HepG2 (cell line): Measurements from ENCODE around the gene TSPAN31. TPM values are rescaled to one million over a fixed set of nuclear protein-coding genes. Genes with fewer than 3 reads are reported as not detected.

Source experiments
- BORCS8-MEF2B ChIP-seq: sonication (generic); formaldehyde crosslinking; IDR thresholded peaks from 2 replicates; pipeline ENCODE4 v1.8.0; 2022; ENCODE audit warnings: mild to moderate bottlenecking, missing genetic modification reagents
- NFKB2 ChIP-seq: sonication (generic); formaldehyde crosslinking; IDR thresholded peaks from 2 replicates; pipeline ENCODE4 v1.4.0; 2020; ENCODE audit warnings: missing genetic modification reagents, borderline replicate concordance
- RORA ChIP-seq: sonication (generic); formaldehyde crosslinking; IDR thresholded peaks from 2 replicates; pipeline ENCODE4 v1.5.0; 2020; ENCODE audit warnings: mild to moderate bottlenecking, missing genetic modification reagents, moderate library complexity
- SOX6 ChIP-seq, 2 experiments: fragments of 450-650 bp in 1 of 2; sonication (generic) in 1 of 2; formaldehyde crosslinking in 1 of 2; IDR thresholded peaks; 2 replicates each; pipeline versions ENCODE4 v1.4.0 to v1.6.1; 2017 to 2020; ENCODE audit warnings: antibody characterized with exemption in 1 of 2, mild to moderate bottlenecking in 1 of 2, missing genetic modification reagents in 1 of 2
- ZBTB3 ChIP-seq: sonication (generic); formaldehyde crosslinking; IDR thresholded peaks from 2 replicates; pipeline ENCODE4 v1.4.0; 2020; ENCODE audit warnings: low read depth, mild to moderate bottlenecking, moderate library complexity, missing genetic modification reagents, borderline replicate concordance
- ZBTB42 ChIP-seq: sonication (generic); formaldehyde crosslinking; IDR thresholded peaks from 2 replicates; pipeline ENCODE4 v1.5.0; 2020; ENCODE audit warnings: mild to moderate bottlenecking, missing genetic modification reagents
- ZNF12 ChIP-seq: sonication (generic); formaldehyde crosslinking; IDR thresholded peaks from 2 replicates; pipeline ENCODE4 v1.5.0; 2020; ENCODE audit warnings: missing genetic modification reagents
- ZNF230 ChIP-seq: sonication (generic); formaldehyde crosslinking; IDR thresholded peaks from 2 replicates; pipeline ENCODE4 v1.4.0; 2020; ENCODE audit warnings: mild to moderate bottlenecking, missing genetic modification reagents
- ZNF251 ChIP-seq: sonication (generic); formaldehyde crosslinking; IDR thresholded peaks from 2 replicates; pipeline ENCODE4 v1.9.0; 2021; ENCODE audit warnings: mild to moderate bottlenecking, missing genetic modification reagents
- ZNF782 ChIP-seq: sonication (generic); formaldehyde crosslinking; IDR thresholded peaks from 2 replicates; pipeline ENCODE4 v1.4.0; 2020; ENCODE audit warnings: missing genetic modification reagents, mild to moderate bottlenecking, borderline replicate concordance
- ZSCAN22 ChIP-seq: sonication (generic); formaldehyde crosslinking; IDR thresholded peaks from 2 replicates; pipeline ENCODE4 v1.4.0; 2020; ENCODE audit warnings: mild to moderate bottlenecking, missing genetic modification reagents
- ZSCAN30 ChIP-seq: sonication (generic); formaldehyde crosslinking; IDR thresholded peaks from 2 replicates; pipeline ENCODE4 v1.5.0; 2020; ENCODE audit warnings: mild to moderate bottlenecking, missing genetic modification reagents
- polyA plus RNA-seq, 8 experiments: library from polyadenylated mRNA; depleted of rRNA in 3 of 8; stranded (reverse) in 7 of 8; unstranded in 1 of 8; fragments of >200 nt; fragmentation: Illumina TruSeq in 4 of 8; extraction: Trizol in 4 of 8; gene quantifications; 2 replicates each; pipeline versions ENCODE4 v1.2.1 to v1.2.3, GENCODE V29; 2011 to 2016; ENCODE audit warnings: low read depth in 4 of 8, missing spikeins in 1 of 8, mixed read lengths in 1 of 8; ENCODE audit not compliant: insufficient read depth in 1 of 8
- total RNA-seq, 5 experiments: library from RNA; depleted of rRNA; stranded (reverse); fragments of >200 nt; fragmentation: Illumina TruSeq; extraction: Trizol; gene quantifications; 2 replicates each; pipeline ENCODE4 v1.2.3, GENCODE V29; 2016; ENCODE audit warnings: low read depth in 1 of 5
- TF ChIP-seq, protein P1 (sequence below): sonication (generic); formaldehyde crosslinking; IDR thresholded peaks from 2 replicates; pipeline ENCODE4 v1.8.0; 2022; ENCODE audit warnings: missing genetic modification reagents, low read depth, mild to moderate bottlenecking, borderline replicate concordance
- TF ChIP-seq, protein P2 (sequence below): sonication (generic); formaldehyde crosslinking; IDR thresholded peaks from 2 replicates; pipeline ENCODE4 v1.4.0; 2020; ENCODE audit warnings: missing genetic modification reagents
- TF ChIP-seq, protein P3 (sequence below): sonication (generic); formaldehyde crosslinking; IDR thresholded peaks from 2 replicates; pipeline ENCODE4 v1.4.0; 2020; ENCODE audit warnings: mild to moderate bottlenecking, missing genetic modification reagents

Gene TSPAN31
- total and polyA plus RNA-seq, 2 of the 13 experiments (the other 11 are each of a cell fraction or from before 2014, with no cell fraction given), result 10.4 to 24.6 TPM

DNA sequence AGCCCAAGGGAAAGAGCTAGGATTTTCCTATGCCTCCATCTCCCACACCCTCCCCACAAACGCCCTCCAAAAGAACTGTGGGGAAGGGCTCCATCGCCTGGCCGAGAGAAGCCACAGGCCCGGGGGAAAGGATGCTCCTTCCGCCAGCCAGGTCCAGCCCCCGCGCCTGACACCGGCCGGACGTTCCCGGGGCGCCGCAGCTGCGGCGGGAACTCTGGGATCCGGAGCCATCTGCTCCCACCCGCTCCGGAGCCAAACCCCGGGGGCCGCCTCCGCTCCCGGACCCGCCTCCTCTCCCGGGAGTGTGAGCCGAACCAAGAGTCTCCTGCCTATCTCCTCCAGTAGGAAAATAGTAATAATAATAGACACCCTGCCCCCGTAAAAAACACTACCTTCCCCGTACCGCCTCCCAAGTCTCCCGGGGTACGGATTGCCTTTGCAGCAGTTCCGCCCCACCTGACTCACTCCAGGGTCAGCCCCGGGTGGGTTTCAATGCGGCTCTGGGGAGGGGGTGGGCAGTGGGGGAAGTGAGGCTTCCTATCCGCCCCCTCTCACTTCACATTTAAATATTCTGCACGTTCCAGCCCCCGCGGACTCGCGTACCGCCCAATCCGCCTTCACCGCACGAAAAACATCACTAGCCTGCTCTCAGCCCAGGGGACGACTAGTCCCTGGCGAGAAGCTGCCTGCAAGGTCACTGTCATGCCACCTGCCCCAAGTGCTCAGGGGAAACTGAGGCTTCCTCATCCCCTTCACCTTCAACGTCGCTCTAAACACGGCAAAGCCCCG lies 8.7 kb upstream of the TSPAN31 start (continued):
- TF ChIP-seq, protein P1, sequence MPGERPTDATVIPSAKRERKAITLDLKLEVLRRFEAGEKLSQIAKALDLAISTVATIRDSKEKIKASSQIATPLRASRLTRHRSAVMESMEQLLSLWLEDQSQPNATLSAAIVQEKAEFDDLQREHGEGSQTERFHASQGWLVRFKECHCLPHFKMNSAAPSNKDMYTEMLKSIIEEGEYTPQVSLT, result no peak
- TF ChIP-seq ZNF12 (CRISPR knock-in tag), result no peak
- TF ChIP-seq ZNF230 (CRISPR knock-in tag), result no peak
- no peak for TF ChIP-seq NFKB2
- TF ChIP-seq BORCS8-MEF2B, result no peak
- TF ChIP-seq, protein P2, sequence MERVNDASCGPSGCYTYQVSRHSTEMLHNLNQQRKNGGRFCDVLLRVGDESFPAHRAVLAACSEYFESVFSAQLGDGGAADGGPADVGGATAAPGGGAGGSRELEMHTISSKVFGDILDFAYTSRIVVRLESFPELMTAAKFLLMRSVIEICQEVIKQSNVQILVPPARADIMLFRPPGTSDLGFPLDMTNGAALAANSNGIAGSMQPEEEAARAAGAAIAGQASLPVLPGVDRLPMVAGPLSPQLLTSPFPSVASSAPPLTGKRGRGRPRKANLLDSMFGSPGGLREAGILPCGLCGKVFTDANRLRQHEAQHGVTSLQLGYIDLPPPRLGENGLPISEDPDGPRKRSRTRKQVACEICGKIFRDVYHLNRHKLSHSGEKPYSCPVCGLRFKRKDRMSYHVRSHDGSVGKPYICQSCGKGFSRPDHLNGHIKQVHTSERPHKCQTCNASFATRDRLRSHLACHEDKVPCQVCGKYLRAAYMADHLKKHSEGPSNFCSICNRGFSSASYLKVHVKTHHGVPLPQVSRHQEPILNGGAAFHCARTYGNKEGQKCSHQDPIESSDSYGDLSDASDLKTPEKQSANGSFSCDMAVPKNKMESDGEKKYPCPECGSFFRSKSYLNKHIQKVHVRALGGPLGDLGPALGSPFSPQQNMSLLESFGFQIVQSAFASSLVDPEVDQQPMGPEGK (CRISPR knock-in tag), result peak; percentile 50
- TF ChIP-seq ZBTB42, result no peak
- TF ChIP-seq ZSCAN30 (CRISPR knock-in tag), result no peak
- TF ChIP-seq ZNF782 (CRISPR knock-in tag), result no peak
- TF ChIP-seq ZNF251 (CRISPR knock-in tag), result no peak
- TF ChIP-seq ZSCAN22 (CRISPR knock-in tag), result no peak
- TF ChIP-seq SOX6 (IDR thresholded peaks at IDR 0.05), result no peak
- no peak for TF ChIP-seq SOX6 (CRISPR knock-in tag; IDR thresholded peaks at IDR 0.05)
- TF ChIP-seq ZBTB3 (CRISPR knock-in tag), result no peak
- no peak for TF ChIP-seq RORA (CRISPR knock-in tag)
- TF ChIP-seq, protein P3, sequence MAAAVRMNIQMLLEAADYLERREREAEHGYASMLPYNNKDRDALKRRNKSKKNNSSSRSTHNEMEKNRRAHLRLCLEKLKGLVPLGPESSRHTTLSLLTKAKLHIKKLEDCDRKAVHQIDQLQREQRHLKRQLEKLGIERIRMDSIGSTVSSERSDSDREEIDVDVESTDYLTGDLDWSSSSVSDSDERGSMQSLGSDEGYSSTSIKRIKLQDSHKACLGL, result no peak
- TF ChIP-seq, all 625 proteins: peak for 29
